Left colon (tissue), 2 donors: ENCODE measurements around the gene POLR2H. TPM values are rescaled to one million over a fixed set of nuclear protein-coding genes. Genes with fewer than 3 reads are reported as not detected.

Experiments used
- ATAC-seq: fragments of 200-7000 bp; cut with Tn5 transposase; one replicate; pipeline ENCODE4 v1.9.1; 2020; ENCODE audit warnings: mild to moderate bottlenecking, moderate library complexity
- DNase-seq, 2 donors: peaks; one replicate each; pipeline ENCODE4 v3.0.0-alpha.2; 2020
- intact Hi-C, 2 donors: fragments of 100-400 bp; cut with DNase I in 1 of 2; cut with micrococcal nuclease in 1 of 2; formaldehyde crosslinking; loops; one replicate each; pipeline versions ENCODE4 v1.11.2 to v1.14.0; 2022; cut with DNase I, micrococcal nuclease
- total RNA-seq, 2 donors: library from RNA; stranded (reverse); fragmentation: NEBNext Ultra II Directional; extraction: Animal tissue kit (Norgen Biotek cat#: 25700); gene quantifications; one replicate each; pipeline ENCODE4 v1.2.1, GENCODE V29; 2021
- donor health status: DM: no; HTN: no; CAD: no.
- donor health status: DM: yes; HTN: yes; CAD: no.

Gene POLR2H
- total RNA-seq, 2 donors from 2014 or later, result 96.7 to 96.8 TPM

DNA sequence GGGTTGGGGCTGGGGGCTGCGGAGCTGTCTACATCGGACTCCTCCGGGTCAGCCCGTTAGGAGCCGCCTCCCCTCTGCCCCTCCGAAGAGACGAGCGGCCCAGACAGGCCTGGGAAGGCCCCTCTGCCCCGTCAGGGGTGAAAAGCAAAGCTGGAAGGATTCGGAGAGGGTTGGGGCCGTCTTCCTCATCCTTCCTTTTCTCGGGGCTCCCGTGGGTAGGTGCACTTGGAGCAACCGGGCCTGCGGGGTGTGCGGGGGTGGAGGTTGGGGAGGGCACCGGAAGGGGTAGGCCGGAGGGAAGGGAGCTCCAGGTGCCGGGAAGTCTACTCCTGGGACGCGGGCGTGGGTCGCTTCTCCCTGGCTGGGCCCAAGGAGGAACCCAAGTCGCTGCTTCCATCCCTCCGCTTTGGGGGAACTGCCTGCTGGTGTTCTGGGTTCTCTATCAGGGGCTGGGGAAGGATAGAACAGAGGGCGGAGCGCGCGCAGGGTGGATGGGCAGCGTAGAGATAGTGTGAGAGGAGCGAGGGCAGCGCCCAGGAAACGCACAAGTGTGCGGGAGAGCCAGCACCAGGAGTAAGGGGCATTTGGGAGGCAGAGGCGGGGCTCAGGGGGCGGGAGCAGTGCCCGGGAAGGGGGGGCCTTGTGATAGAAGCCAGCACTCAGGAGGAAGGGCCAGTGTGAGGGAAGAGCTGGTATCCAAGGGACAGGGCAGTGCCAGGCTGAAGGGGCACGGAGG, 590 bp downstream of the POLR2H start:
- intact Hi-C loops, result no loop called here
- ATAC-seq, result peak; percentile 50
- peak; percentile 83 to 86 for DNase-seq

- intact Hi-C loops, result no loop called here
- ATAC-seq, result peak; percentile 69
- peak; percentile 97 to 98 for DNase-seq
These were observed 1.4 kb downstream of the POLR2H start for GRCh38 chr3:184362668-184363546.

- intact Hi-C loops, result no loop called here
- ATAC-seq (no peak), DNase-seq (no peak)
These were observed 5.2 kb downstream of the POLR2H start for GRCh38 chr3:184366619-184367289.

GRCh38 chr3:184368116-184368515, 6.6 kb downstream of the POLR2H start:
- intact Hi-C loops, result no loop called here
- ATAC-seq (no peak), DNase-seq (no peak)

GRCh38 chr3:184368586-184369183, 7.2 kb downstream of the POLR2H start:
- no peak for ATAC-seq
- no peak for DNase-seq
- intact Hi-C loops, result no loop called here

GRCh38 chr3:184371570-184372018, 10.1 kb downstream of the POLR2H start:
- intact Hi-C loops, result loop anchor here in 1 of 2 donors (5.0 to 10.0 kb wide), 2 partner anchors 141 to 173 kb away; no protein-coding TSS in a partner anchor
- peak; percentile 69 to 77 for DNase-seq
- ATAC-seq, result peak; percentile 91

DNA sequence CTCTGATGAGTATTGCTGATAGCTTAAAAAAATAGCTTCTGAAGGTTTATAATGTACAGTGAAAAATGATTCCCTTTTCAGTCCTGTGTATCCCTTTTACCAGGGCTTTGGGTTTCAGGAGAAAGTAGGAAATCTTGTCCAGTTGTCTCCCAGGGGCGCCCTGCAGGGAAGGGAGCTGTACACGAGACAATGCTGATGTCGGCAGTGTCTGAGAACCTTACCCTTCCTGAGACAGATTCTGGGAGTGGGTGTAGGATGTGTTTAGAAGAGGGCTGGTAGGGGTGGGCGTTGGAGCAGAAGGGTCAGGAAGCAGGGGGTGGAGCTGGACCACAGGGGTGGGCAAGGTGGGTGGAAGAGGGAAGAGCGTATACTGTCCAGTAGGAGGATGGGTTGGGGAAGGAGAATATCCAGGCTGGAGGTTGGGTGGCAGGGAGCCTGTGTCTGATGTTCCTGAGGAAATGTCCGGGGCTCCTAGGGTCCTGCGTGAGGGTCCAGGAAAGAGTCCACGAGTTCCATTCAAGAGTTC, 10.8 kb downstream of the POLR2H start:
- intact Hi-C loops, result loop anchor here in 1 of 2 donors (5.0 to 10.0 kb wide), 2 partner anchors 140 to 172 kb away; no protein-coding TSS in a partner anchor
- DNase-seq (no peak), ATAC-seq (no peak)

- ATAC-seq (peak; percentile 11), DNase-seq (no peak)
- intact Hi-C loops, result loop anchor here in 1 of 2 donors (5.0 to 10.0 kb wide), 2 partner anchors 139 to 172 kb away; no protein-coding TSS in a partner anchor
These were observed 11.4 kb downstream of the POLR2H start for GRCh38 chr3:184372911-184373310.

DNA sequence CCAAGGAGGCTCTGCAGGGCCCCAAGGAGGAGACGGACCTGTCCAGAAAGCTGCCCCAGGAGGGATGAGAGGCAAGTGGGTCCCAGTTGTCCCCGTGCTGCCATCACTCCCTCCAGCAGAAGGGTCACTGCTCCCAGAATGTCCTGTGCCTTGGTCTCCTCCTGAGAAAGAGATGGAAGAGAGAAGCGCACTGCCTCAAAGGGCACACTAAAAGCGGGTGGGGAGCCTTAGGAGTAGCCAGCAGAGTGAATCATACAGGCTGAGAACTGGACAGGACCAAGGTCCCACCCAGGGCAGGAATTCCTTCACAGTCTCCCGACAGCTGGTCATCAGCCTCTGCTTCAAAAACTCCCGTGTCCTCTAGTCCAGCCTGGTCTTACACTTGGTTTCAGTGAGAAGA, 11.9 kb downstream of the POLR2H start:
- intact Hi-C loops, result loop anchor here in 1 of 2 donors (5.0 to 10.0 kb wide), 2 partner anchors 139 to 171 kb away; no protein-coding TSS in a partner anchor
- ATAC-seq (peak; percentile 48), DNase-seq (no peak)

DNA sequence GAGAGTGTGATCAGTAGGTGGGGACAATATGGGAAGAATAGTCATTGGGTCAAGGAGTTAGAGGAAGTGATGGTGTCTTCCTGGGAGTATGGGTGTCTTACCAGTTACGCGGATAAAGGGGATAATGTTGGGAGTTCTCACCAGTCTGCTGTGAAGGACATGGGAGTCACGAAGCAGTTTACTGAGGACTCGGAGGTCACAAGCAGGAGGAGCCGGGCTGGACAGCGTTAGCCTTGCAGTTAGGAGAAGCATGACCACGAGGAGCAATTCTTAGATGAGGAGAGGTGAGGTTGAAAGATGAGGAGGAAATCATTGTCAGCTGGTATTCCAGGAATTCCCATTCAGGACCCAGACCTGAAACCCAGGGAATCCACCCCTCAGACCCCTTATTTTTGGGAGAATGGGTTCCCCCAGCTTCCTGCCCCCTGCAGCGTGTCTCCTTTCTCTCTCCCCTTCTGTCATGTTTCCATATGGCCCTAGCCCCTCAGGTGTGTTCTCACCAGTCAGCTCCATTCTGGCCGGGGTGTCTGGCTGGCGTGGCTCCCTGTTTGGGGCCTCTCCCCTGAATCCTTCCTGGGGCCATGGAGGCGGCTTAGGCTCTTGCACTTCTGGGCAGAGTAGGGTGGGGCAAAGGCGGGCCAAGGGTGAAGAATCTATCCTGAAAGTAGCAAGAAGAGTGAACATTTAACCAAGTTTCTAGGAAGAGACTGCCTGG, 14.4 kb downstream of the POLR2H start:
- DNase-seq, result no peak
- intact Hi-C loops, result loop anchor here in 1 of 2 donors (10.0 kb wide), 1 partner anchor 169 kb away; no protein-coding TSS in a partner anchor
- no peak for ATAC-seq

GRCh38 chr3:184377374-184377773, 15.9 kb downstream of the POLR2H start:
- ATAC-seq, result no peak
- DNase-seq, result no peak
- intact Hi-C loops, result loop anchor here in 1 of 2 donors (10.0 kb wide), 1 partner anchor 167 kb away; no protein-coding TSS in a partner anchor

DNA sequence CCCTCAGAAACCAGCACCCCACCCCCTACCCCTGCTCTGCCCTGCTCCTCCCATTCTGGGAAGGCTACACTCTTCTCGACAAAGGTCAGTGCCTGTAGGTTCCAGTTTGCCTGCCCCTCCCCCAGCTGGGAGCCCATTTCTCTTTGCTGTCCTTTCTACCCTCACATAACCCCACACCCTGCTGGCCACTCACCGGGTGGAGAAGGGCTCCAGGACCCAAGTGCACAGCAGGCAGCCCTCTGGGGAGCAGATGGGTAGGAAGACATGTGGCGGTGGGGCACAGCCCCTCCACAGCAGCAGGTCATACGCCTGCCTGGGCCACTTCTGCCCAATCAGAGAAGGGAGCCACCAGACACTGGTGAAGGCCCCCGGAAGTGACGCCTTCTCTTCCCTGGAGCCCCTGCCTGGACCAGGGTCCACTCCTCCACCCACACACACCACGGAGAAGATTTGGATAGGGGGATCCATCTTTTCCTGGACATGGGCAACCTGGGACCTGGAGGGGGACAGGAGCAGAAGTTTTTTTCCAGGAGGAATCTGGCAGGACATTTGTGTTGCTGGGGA, 16.5 kb downstream of the POLR2H start, which contains the start of gene THPO:
Gene THPO, minus strand, starts transcription at position 326 of the 564 bp plus-strand sequence. CDS start 1,948 bp downstream, outside the sequence.
- DNase-seq (no peak), ATAC-seq (no peak)
- intact Hi-C loops, result loop anchor here in 1 of 2 donors (10.0 kb wide), 1 partner anchor 167 kb away; no protein-coding TSS in a partner anchor

GRCh38 chr3:184378651-184379357, 17.3 kb downstream of the POLR2H start:
- no peak for ATAC-seq
- intact Hi-C loops, result loop anchor here in 1 of 2 donors (10.0 kb wide), 1 partner anchor 166 kb away; no protein-coding TSS in a partner anchor
- DNase-seq, result no peak

DNA sequence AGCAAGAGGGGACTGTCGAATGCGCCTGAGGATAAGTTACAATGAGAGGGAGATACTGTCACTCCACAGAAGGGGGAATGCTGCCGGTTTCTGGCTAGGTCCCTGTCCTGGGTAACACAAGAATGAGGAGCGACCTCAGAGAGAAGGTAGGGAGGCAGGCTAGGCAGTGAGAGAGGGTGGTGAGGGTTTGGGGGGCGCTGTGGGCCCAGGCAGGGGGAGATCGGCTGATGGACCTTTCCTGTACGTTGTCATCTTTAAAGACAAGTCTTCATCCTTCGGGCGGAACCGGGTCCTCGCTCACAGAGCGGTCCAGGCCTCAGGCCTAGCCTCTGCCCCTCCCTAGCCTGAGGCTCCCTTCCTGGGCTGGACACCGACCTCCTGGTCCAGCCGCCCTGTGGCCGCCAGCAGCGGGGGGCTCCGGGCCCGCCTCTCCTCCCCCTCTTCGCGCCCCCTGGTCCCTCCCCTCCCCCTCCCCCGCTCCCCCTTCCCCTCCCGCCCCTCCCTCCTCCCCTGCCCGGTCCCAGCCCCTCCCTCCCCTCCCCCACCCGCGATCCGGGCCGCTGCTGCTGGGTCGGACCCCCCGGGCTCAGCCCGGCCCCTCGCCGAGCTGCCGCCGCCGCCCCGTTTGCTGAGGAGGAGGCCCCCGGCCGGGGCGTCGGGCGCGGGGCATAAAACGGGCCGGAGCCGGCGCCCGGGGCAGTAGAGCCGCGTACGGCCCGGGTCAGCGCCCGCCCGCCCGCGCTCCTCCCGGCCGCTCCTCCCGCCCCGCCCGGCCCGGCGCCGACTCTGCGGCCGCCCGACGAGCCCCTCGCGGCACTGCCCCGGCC, 18.1 kb downstream of the POLR2H start, which contains the start of gene CHRD:
Gene CHRD, plus strand, starts transcription at position 697 of the 827 bp plus-strand sequence. CDS start 265 bp downstream, outside the sequence.
- ATAC-seq (peak; percentile 24), DNase-seq (no peak)
- intact Hi-C loops, result loop anchor here in 1 of 2 donors (10.0 kb wide), 1 partner anchor 165 kb away; no protein-coding TSS in a partner anchor

GRCh38 chr3:184380185-184380626, 18.7 kb downstream of the POLR2H start:
- ATAC-seq, result peak; percentile 68
- peak in 1 of 2 donors; percentile 66 for DNase-seq
- intact Hi-C loops, result no loop called here
